ENCODE results near the gene SMYD3. TPM values are rescaled to one million over a fixed set of nuclear protein-coding genes. Genes with fewer than 3 reads are reported as not detected.

Gene SMYD3
- total and polyA plus RNA-seq, 2 donors (not counting 3 experiments of a cell fraction or from before 2014, with no cell fraction given): 16.0 to 32.1 TPM

DNA sequence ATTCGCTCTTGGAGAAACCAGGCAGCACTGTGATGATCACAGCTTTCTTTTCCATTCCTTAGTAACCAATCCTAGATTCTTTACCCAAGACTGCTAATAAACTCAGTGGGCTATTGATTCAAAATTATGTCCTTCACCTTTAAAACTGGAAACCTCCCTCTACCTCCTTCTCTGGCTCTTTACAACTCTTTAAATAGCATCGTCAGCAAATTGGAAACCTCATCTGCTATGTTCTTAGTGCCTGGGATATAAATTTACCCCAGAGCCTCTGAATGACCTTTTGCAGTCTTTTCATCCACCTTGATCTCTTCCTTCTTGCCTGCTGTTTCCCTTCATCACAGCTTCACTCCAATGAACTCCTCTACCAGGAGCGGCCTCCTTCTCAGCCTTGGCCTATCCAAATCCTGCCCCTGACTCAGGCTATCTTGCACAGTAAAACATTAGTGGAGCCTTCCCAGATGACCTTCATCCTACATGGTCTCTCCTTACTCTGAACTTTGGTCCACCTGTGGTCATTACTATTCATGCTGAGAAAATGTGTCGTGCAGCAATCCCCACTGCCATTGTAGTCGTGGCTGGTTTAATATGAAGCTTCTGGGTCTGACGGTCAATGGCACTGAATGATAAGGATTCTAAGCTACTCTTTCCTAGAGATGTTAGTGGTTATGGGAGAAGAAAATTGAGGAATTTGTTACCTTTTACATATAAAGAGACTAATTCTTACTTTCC, 644.1 kb downstream of the SMYD3 start:
- DNase-seq (ENCODE audit: low read depth, low spot score) (no peak), FAIRE-seq (no peak)
- H3K4me3 ChIP-seq (replicated peaks in 1 of 3; ENCODE audit: insufficient read depth in 1 of 3, low read depth in 1 of 3, low read length in 3 of 3): no peak overlapping the region
- H2AFZ ChIP-seq (ENCODE audit: low read depth, low read length): no peak overlapping the region
- no peaks in the 10 kb centered on the region for H3K27me3 ChIP-seq (ENCODE audit: control insufficient read depth in 2 of 2, insufficient read depth in 2 of 2, low read length in 2 of 2)
- H3K9ac ChIP-seq (replicated peaks; ENCODE audit: extremely low read depth, insufficient read depth, low read length): no peak overlapping the region
- intact Hi-C loops (cut with micrococcal nuclease) (no loop called here), dilution Hi-C loops (cut with MboI; ENCODE audit: extremely low pct_ligation_motif_present, low sequenced_read_pairs) (no loop called here)
- H4K20me1 ChIP-seq (replicated peaks; ENCODE audit: control insufficient read depth, extremely low read depth, insufficient read depth, low read length): no peaks in the 10 kb centered on the region
- no peaks in the 10 kb centered on the region for H3K9me3 ChIP-seq (replicated peaks; ENCODE audit: control insufficient read depth, insufficient read depth, low read length)
- no peaks in the 10 kb centered on the region for H3K36me3 ChIP-seq (ENCODE audit: control insufficient read depth in 2 of 2, extremely low read depth in 1 of 2, insufficient read depth in 2 of 2, low read length in 2 of 2)
- no TSS peak for BruUV-seq (replicated peaks)
- CTCF ChIA-PET: interaction anchor here (1.1 to 1.3 kb wide), 2 partner anchors 12 to 25 kb away, joined by 3 read pairs; no protein-coding TSS in a partner anchor
- peaks cover 6% of the 10 kb centered on the region for H3K4me1 ChIP-seq (ENCODE audit: control insufficient read depth, extremely low read depth, insufficient read depth, low read length)
- POLR2A ChIA-PET: no interaction called here
- TF ChIP-seq JUN (IDR thresholded peaks at IDR 0.05; ENCODE audit: borderline replicate concordance, insufficient read depth, insufficient read length, low read depth) (no peak), GATA2 (IDR thresholded peaks at IDR 0.05; ENCODE audit: insufficient read depth, insufficient read length, low read depth, low read length) (no peak), POLR2A (IDR thresholded peaks at IDR 0.05; ENCODE audit: low read depth, low read length) (no peak), POLR2AphosphoS5 (IDR thresholded peaks at IDR 0.05; ENCODE audit: insufficient read depth, low read depth, low read length) (no peak), EZH2 (IDR thresholded peaks at IDR 0.05; ENCODE audit: borderline replicate concordance, low read depth, low read length, severe bottlenecking) (no peak), MYC (IDR thresholded peaks at IDR 0.05; ENCODE audit: low read depth, low read length) (no peak), FOS (IDR thresholded peaks at IDR 0.05; ENCODE audit: borderline replicate concordance, insufficient read depth, low read length) (no peak)
- TF ChIP-seq, protein P1, sequence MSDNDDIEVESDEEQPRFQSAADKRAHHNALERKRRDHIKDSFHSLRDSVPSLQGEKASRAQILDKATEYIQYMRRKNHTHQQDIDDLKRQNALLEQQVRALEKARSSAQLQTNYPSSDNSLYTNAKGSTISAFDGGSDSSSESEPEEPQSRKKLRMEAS (IDR thresholded peaks at IDR 0.05; ENCODE audit: insufficient read depth, insufficient read length): no peak
- TF ChIP-seq, protein P2, sequence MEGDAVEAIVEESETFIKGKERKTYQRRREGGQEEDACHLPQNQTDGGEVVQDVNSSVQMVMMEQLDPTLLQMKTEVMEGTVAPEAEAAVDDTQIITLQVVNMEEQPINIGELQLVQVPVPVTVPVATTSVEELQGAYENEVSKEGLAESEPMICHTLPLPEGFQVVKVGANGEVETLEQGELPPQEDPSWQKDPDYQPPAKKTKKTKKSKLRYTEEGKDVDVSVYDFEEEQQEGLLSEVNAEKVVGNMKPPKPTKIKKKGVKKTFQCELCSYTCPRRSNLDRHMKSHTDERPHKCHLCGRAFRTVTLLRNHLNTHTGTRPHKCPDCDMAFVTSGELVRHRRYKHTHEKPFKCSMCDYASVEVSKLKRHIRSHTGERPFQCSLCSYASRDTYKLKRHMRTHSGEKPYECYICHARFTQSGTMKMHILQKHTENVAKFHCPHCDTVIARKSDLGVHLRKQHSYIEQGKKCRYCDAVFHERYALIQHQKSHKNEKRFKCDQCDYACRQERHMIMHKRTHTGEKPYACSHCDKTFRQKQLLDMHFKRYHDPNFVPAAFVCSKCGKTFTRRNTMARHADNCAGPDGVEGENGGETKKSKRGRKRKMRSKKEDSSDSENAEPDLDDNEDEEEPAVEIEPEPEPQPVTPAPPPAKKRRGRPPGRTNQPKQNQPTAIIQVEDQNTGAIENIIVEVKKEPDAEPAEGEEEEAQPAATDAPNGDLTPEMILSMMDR (IDR thresholded peaks at IDR 0.05; ENCODE audit: extremely low read depth in 1 of 2, insufficient read depth in 1 of 2, low read depth in 1 of 2, low read length in 2 of 2): no peak
- H3K4me2 ChIP-seq (ENCODE audit: insufficient read depth, low read length): no peak overlapping the region
- H3K9me1 ChIP-seq (replicated peaks; ENCODE audit: control insufficient read depth, extremely low read depth, insufficient read depth, low read length): no peaks in the 10 kb centered on the region
- no peak overlapping the region for H3K27ac ChIP-seq (ENCODE audit: insufficient read depth, low read depth, low read length)
- no peaks in the 10 kb centered on the region for H3K79me2 ChIP-seq (ENCODE audit: control insufficient read depth, insufficient read depth, low read length)
